HEK293 (cell line): ENCODE measurements around the gene R3HDM2.

Experiments
- CTCF ChIA-PET: fragments of 350-600 bp; formaldehyde crosslinking; extraction: SDS; loops from one replicate; lab custom pipeline; 2021; ENCODE audit warnings: antibody characterized with exemption; lab: Yijun Ruan, JAX
- POLR2A ChIA-PET: fragments of 300-600 bp; formaldehyde crosslinking; extraction: SDS; loops from one replicate; lab custom pipeline; 2020; ENCODE audit warnings: antibody characterized with exemption, inconsistent platforms; lab: Yijun Ruan, JAX
- H3K27ac ChIP-seq: fragments of 200-500 bp; sonication (Bioruptor generic); 2 replicates; pipeline ENCODE4 v1.5.1; 2014; ENCODE audit warnings: low read depth, low read length, control low read depth, inconsistent platforms; ENCODE audit errors: extremely low read depth
- H3K36me3 ChIP-seq, 2 experiments: fragments of 200-500 bp in 1 of 2; sonication (Bioruptor generic) in 1 of 2; 1 replicate in 1 of 2; 2 replicates in 1 of 2; pipeline ENCODE4 v1.5.1; 2014 to 2017; ENCODE audit warnings: inconsistent platforms in 2 of 2, low read length in 2 of 2; ENCODE audit not compliant: control insufficient read depth in 2 of 2, insufficient read depth in 1 of 2
- H3K4me1 ChIP-seq: fragments of 200-500 bp; sonication (Bioruptor generic); 2 replicates; pipeline ENCODE4 v1.5.1; 2014; ENCODE audit warnings: mild to moderate bottlenecking, low read length, inconsistent platforms; ENCODE audit not compliant: control insufficient read depth, insufficient read depth
- H3K4me3 ChIP-seq: 2 replicates; pipeline ENCODE4 v1.5.1; 2011; ENCODE audit warnings: low read depth, mild to moderate bottlenecking, control low read depth, low read length, moderate library complexity
- H3K9me3 ChIP-seq: fragments of 200-500 bp; sonication (Bioruptor generic); 2 replicates; pipeline ENCODE4 v1.5.1; 2014; ENCODE audit warnings: low read depth, low read length, inconsistent platforms; ENCODE audit not compliant: control insufficient read depth, insufficient read depth
- BCL6B ChIP-seq: fragments of 450-650 bp; formaldehyde crosslinking; IDR thresholded peaks from 2 replicates; pipeline ENCODE4 v1.5.1; 2017; ENCODE audit warnings: missing biosample characterization, missing genetic modification characterization
- CTCF ChIP-seq: fragments of 450-650 bp; formaldehyde crosslinking; IDR thresholded peaks from 2 replicates; pipeline ENCODE4 v1.5.1; 2016; ENCODE audit warnings: missing biosample characterization, missing genetic modification characterization
- GLI2 ChIP-seq: fragments of 450-650 bp; formaldehyde crosslinking; IDR thresholded peaks from 2 replicates; pipeline ENCODE4; 2017; ENCODE audit warnings: missing biosample characterization, missing genetic modification characterization, low read depth, borderline replicate concordance
- GLI4 ChIP-seq: fragments of 450-650 bp; formaldehyde crosslinking; IDR thresholded peaks from 2 replicates; pipeline ENCODE4 v1.5.1; 2016; ENCODE audit warnings: missing biosample characterization, missing genetic modification characterization
- KLF9 ChIP-seq: fragments of 450-650 bp; formaldehyde crosslinking; IDR thresholded peaks from 2 replicates; pipeline ENCODE4 v1.5.1; 2016; ENCODE audit warnings: missing biosample characterization, missing genetic modification characterization, low read depth
- SCRT2 ChIP-seq: fragments of 450-650 bp; formaldehyde crosslinking; IDR thresholded peaks from 2 replicates; pipeline ENCODE4 v1.5.1; 2016; ENCODE audit warnings: missing biosample characterization, missing genetic modification characterization
- ZBTB20 ChIP-seq: fragments of 450-650 bp; formaldehyde crosslinking; IDR thresholded peaks from 2 replicates; pipeline ENCODE4 v1.5.1; 2016; ENCODE audit warnings: missing biosample characterization, missing genetic modification characterization
- ZFP41 ChIP-seq: fragments of 450-650 bp; formaldehyde crosslinking; IDR thresholded peaks from 2 replicates; pipeline ENCODE4 v1.5.1; 2016; ENCODE audit warnings: missing biosample characterization, missing genetic modification characterization, borderline replicate concordance
- ZNF121 ChIP-seq: fragments of 450-650 bp; formaldehyde crosslinking; IDR thresholded peaks from 2 replicates; pipeline ENCODE4 v1.5.1; 2016; ENCODE audit warnings: missing biosample characterization, missing genetic modification characterization
- ZNF24 ChIP-seq: fragments of 450-650 bp; formaldehyde crosslinking; IDR thresholded peaks from 2 replicates; pipeline ENCODE4 v1.5.1; 2016; ENCODE audit warnings: missing biosample characterization, missing genetic modification characterization
- ZNF280D ChIP-seq: fragments of 450-650 bp; formaldehyde crosslinking; IDR thresholded peaks from 2 replicates; pipeline ENCODE4 v1.5.1; 2016; ENCODE audit warnings: missing biosample characterization, missing genetic modification characterization
- ZNF292 ChIP-seq: fragments of 450-650 bp; formaldehyde crosslinking; IDR thresholded peaks from 2 replicates; pipeline ENCODE4 v1.5.1; 2016; ENCODE audit warnings: low read depth, missing biosample characterization, missing genetic modification characterization, borderline replicate concordance
- ZNF501 ChIP-seq: fragments of 450-650 bp; formaldehyde crosslinking; IDR thresholded peaks from 2 replicates; pipeline ENCODE4 v1.5.1; 2016; ENCODE audit warnings: missing biosample characterization, missing genetic modification characterization
- ZNF521 ChIP-seq: fragments of 450-650 bp; formaldehyde crosslinking; IDR thresholded peaks from 2 replicates; pipeline ENCODE4 v1.5.1; 2017; ENCODE audit warnings: missing biosample characterization, mild to moderate bottlenecking, missing genetic modification characterization
- ZNF777 ChIP-seq: fragments of 450-650 bp; formaldehyde crosslinking; IDR thresholded peaks from 2 replicates; pipeline ENCODE4 v1.5.1; 2017; ENCODE audit warnings: missing biosample characterization, missing genetic modification characterization, borderline replicate concordance
- ZSCAN18 ChIP-seq: fragments of 450-650 bp; formaldehyde crosslinking; IDR thresholded peaks from 2 replicates; pipeline ENCODE4 v1.5.1; 2016; ENCODE audit warnings: missing biosample characterization, missing genetic modification characterization

R3HDM2 gene

GRCh38 chr12:57435293-57435692, 4.5 kb upstream of the R3HDM2 start:
- ChIA-PET CTCF (interaction anchor here (0.8 to 6.8 kb wide), 2 partner anchors 18 to 219 kb away, joined by 3 to 45 read pairs; partner anchors contain the start of genes INHBE and NXPH4), POLR2A (no interaction called here)
- no peaks in the 10 kb centered on the region for H3K36me3 ChIP-seq
- H3K4me1 ChIP-seq, result no peaks in the 10 kb centered on the region
- no peak overlapping the region for H3K4me3 ChIP-seq
- TF ChIP-seq ZSCAN18 (tag by site-specific recombination), result no peak
- no peak for TF ChIP-seq CTCF (tag by site-specific recombination)
- TF ChIP-seq ZNF777 (tag by site-specific recombination), result no peak
- no peak for TF ChIP-seq SCRT2
- TF ChIP-seq ZFP41 (tag by site-specific recombination), result no peak
- no peak for TF ChIP-seq BCL6B (tag by site-specific recombination)
- H3K9me3 ChIP-seq, result no peaks in the 10 kb centered on the region
- H3K27ac ChIP-seq, result no peak overlapping the region

- no peak within 1 kb of the TSS for H3K4me3 ChIP-seq
- no peak for TF ChIP-seq ZNF292
- no peaks in the 10 kb centered on the region for H3K36me3 ChIP-seq
- H3K9me3 ChIP-seq, result no peaks in the 10 kb centered on the region
- H3K4me1 ChIP-seq, result no peaks in the 10 kb centered on the region; the same call in 1 of the 2 replicates
- ChIA-PET CTCF (interaction anchor here (0.7 to 6.8 kb wide), 4 partner anchors 19 to 218 kb away, joined by 3 to 45 read pairs (median 4); partner anchors contain the start of genes GLI1, INHBE and NXPH4), POLR2A (interaction anchor here (0.6 kb wide), 1 partner anchor 127 kb away, joined by 3 read pairs; no protein-coding TSS in a partner anchor)
- no peak within 1 kb of the TSS for H3K27ac ChIP-seq
These were observed 3.8 kb upstream of the R3HDM2 start, which contains the start of gene INHBC for GRCh38 chr12:57434517-57435223. Gene INHBC, plus strand, starts transcription at chr12:57434784. Its CDS starts 103 bp downstream, at chr12:57434887.

- Histone ChIP-seq H3K27ac (no peak overlapping the region), H3K36me3 (no peaks in the 10 kb centered on the region; a peak in 1 of 3 replicates), H3K9me3 (no peaks in the 10 kb centered on the region), H3K4me1 (no peaks in the 10 kb centered on the region; the same call in 1 of the 2 replicates), H3K4me3 (no peak overlapping the region)
- TF ChIP-seq KLF9 (tag by site-specific recombination) (no peak), ZNF121 (tag by site-specific recombination) (peak; percentile 76; the same call in 1 of the 2 replicates)
- ChIA-PET POLR2A (no interaction called here), CTCF (interaction anchor here (0.6 to 6.8 kb wide), 5 partner anchors 13 to 827 kb away, joined by 3 to 45 read pairs (median 3); partner anchors contain the start of gene INHBE)
These were observed 2.5 kb upstream of the R3HDM2 start for GRCh38 chr12:57433370-57433769.

GRCh38 chr12:57431654-57432188, 878 bp upstream of the R3HDM2 start:
- Histone ChIP-seq H3K36me3 (no peaks in the 10 kb centered on the region; a peak in 1 of 3 replicates), H3K4me3 (no peak overlapping the region; the same call in 1 of the 2 replicates), H3K9me3 (no peaks in the 10 kb centered on the region), H3K27ac (peak overlapping the region; percentile 88; the same call in 1 of the 2 replicates), H3K4me1 (no peaks in the 10 kb centered on the region; the same call in 1 of the 2 replicates)
- ChIA-PET CTCF (interaction anchor here (6.8 kb wide), 1 partner anchor 22 kb away, joined by 45 read pairs; the partner anchor contains the start of gene INHBE), POLR2A (interaction anchor here (1.0 kb wide), 1 partner anchor 27 kb away, joined by 3 read pairs; no protein-coding TSS in a partner anchor)
- no peak for TF ChIP-seq ZNF24 (tag by site-specific recombination)
- TF ChIP-seq ZBTB20 (tag by site-specific recombination), result no peak
- no peak for TF ChIP-seq GLI4 (tag by site-specific recombination)
- no peak for TF ChIP-seq ZNF280D (tag by site-specific recombination)
- no peak for TF ChIP-seq ZNF501 (tag by site-specific recombination)
- no peak for TF ChIP-seq GLI2 (tag by site-specific recombination)
- no peak for TF ChIP-seq ZNF521 (tag by site-specific recombination)
